SH-SY5Y (cell line): ENCODE data around the gene KIFAP3.

Experiments used
- GATA2 ChIP-seq: IDR thresholded peaks from 2 replicates; pipeline ENCODE4 v1.6.1; 2011; ENCODE audit warnings: mild to moderate bottlenecking, low read depth, low read length
- GATA3 ChIP-seq: IDR thresholded peaks from 2 replicates; pipeline ENCODE4 v1.6.1; 2011; ENCODE audit warnings: low read depth, mild to moderate bottlenecking, low read length, moderate library complexity

GRCh38 chr1:169974067-169974466, 100.4 kb downstream of the KIFAP3 start:
- TF ChIP-seq GATA2 (no peak), GATA3 (no peak)
